Hematopoietic multipotent progenitor cell (in vitro differentiated cells): ENCODE results near the gene DNAJB13. TPM values are rescaled to one million over a fixed set of nuclear protein-coding genes. Genes with fewer than 3 reads are reported as not detected.
"Not testable (repeated sequence)": the region's sequence is repeated elsewhere in the genome, so short reads cannot be mapped to it uniquely, and the experiment has no call there.

ENCODE experiments used
- DNase-seq, 3 donors: peaks; one replicate each; pipeline ENCODE4 v3.0.0-alpha.2; 2011 to 2015; ENCODE audit warnings: low read depth in 2 of 3, low spot score in 2 of 3
- total RNA-seq: library from RNA; depleted of rRNA; stranded (reverse); fragments of >200 nt; gene quantifications from one replicate; pipeline ENCODE4 v1.2.3, GENCODE V29; 2012

Gene DNAJB13, protein sequence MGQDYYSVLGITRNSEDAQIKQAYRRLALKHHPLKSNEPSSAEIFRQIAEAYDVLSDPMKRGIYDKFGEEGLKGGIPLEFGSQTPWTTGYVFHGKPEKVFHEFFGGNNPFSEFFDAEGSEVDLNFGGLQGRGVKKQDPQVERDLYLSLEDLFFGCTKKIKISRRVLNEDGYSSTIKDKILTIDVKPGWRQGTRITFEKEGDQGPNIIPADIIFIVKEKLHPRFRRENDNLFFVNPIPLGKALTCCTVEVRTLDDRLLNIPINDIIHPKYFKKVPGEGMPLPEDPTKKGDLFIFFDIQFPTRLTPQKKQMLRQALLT
- under 0.01 TPM for total RNA-seq

DNA sequence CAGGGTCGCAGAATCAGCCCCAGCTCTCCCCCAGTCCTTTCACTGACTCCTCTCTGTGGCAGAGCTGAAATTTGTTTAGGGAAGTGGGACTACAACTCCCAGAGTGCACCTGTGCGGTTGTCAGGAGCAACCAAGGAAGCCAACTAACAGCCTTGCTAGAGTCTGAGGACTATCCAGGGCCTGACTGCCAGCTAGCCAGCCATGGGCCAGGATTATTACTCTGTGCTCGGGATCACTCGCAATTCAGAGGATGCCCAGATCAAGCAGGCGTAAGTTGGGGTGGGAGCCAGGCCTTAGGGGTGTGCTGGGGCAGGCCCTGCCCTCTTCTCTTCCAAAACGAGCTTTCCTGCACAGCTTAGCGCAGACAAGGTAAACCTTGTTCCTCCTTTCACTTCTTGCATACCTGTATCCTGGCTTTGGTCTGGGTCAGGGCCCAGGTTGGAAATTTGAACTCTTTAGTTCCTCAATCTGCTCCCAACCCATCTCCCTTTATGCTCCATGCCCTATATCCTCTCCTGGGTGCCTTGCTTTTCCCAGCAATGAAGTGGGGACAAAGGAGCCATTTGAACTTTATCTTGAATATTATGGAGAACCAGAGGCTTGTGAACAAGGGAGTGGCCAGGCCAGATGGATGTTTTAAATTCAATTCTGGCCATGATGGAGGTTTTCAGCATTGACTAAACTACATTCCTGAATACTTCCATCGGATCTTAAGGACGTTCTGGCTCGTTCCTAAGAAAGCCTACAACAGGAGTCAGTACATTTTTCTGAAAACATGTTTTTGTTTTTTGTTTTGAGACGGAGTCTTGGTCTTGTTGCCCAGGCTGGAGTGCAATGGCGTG, at the start of gene DNAJB13:
DNAJB13 (plus strand) TSS at position 158 of the 842 bp plus-strand sequence; CDS start at position 202, 44 bp downstream.
- peak in 2 of 3 donors; percentile 38 to 63 for DNase-seq

DNA sequence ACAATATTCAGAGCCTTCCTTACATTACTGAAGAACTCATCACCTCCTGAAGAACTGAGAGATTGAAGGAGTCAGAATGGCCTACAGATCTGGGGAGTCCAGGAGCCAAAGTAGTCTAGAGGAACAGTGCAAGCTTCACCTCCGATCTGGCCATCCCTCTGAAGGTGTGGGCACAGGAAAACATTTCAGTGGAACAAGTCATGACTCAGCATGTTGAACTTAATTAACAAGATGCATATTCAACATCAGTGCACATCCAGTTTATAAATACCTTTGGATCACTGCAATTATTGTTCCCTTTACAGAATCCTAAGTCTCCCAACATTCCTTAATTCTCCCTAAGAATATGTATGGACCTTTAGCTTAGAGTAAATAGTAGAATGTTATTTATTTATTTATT, 48.5 kb upstream of the DNAJB13 start:
- DNase-seq, result no peak

DNA sequence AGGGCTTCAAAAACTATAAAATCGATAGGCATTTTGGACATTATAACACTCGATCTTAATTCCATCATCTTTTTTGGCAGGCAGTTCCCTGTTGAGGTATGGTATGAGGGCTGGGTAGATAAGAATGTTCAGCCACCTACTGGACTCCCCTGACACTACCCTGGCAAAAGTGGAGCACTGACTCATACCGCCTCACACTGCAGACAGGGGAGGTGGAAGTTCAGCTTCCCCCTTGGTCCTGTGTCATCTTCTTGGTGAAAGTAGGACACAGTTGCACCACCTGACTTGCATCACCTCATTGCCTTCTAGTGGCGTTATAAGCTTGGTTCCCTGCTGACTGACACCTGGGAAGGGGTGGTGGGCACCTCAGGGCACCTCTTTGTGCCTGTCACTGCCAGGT, 43.6 kb upstream of the DNAJB13 start:
- DNase-seq, result peak in 2 of 3 donors; percentile 4 to 5

DNA sequence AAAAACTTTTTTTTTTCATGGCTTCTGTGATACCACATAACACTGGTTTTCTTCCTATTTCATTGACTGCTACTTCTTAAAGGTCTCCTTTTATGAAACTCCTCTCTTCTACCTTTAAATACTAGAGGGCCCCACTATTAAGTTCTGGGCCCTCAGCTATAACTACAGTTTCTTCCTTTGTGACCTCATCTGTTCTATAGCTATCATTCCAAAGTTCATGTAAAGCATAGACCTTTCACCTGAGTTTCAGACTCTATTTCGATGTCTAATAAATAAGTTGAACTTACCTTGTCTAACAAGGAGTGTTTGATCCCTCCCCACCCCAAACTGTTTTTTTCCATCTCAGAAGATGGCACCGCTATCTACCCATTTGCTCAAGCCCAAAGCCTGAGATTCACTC, 38.8 kb upstream of the DNAJB13 start:
- DNase-seq, result no peak

DNA sequence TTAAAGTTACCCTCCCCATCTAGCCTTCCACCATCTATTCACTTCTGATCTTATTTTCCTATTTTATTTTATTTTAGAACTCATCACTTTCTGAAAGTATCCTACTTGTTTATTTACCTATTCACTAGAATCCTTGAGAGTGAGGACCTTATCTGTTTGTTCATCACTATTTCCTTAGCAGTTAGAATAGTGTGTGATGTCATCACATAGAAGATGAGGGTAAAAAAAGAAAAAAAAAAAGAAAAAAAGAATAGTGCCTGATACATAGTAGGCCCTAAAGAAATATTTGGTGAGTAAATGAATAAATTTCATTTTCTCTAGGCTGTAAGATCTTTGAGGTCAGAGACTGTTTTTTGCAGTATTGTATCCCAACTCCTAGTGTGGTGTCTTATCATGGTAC, 37.4 kb upstream of the DNAJB13 start:
- DNase-seq, result no peak

DNA sequence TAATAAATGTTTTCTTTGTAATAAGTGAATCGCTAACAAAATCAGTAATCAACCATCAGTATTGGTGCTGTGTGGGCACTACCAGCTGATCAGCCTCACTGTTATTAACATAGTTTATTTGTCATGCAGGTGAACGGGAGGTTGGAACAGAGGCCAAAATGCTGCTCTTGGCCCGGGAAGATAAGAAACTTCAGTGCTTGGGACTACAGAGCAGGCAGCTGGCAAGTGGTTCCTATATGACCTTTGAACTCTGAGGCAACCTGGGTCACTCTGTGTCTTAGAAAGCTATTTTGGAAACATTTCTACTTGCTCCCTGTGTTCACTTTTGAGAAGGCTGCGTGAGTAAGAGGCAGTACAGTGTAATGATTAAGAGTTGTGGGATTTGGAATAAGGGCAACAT, 36.5 kb upstream of the DNAJB13 start:
- no peak for DNase-seq

DNA sequence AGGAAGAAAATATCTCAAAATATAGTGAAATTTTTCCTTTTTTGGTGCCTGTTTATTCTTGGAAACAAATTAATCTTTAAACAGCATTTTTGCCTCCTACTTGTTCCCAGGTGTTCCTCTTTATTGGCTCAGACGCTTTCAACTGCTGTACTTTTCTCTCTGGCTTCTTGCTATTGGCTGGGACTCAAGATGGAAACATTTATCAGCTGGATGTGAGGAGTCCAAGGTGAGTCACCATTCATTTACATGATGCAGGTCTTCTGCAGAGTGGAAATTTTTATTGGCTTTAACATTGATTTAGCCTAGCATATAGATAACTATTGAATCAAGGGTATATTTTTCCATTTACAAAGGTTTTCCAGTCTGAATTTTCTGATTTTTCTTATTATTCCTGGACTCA, 34.4 kb upstream of the DNAJB13 start:
- no peak for DNase-seq

DNA sequence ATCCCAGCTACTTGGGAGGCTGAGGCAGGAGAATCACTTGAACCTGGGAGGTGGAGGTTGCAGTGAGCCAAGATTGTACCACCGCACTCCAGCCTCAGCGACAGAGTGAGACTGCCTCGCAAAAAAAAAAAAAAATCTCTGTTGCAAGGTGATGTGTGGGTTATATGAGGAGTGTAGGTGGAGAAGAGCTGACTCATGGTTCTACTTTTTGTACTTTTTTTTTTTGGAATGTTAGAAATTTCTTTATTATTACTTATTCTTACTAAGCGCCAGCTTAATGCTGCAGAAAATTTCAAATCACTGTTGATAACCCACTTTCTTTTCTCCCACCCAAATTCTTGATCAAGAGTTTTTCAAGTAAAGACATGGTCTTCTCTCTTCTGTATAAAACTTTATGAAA, 29.6 kb upstream of the DNAJB13 start:
- DNase-seq, result no peak

DNA sequence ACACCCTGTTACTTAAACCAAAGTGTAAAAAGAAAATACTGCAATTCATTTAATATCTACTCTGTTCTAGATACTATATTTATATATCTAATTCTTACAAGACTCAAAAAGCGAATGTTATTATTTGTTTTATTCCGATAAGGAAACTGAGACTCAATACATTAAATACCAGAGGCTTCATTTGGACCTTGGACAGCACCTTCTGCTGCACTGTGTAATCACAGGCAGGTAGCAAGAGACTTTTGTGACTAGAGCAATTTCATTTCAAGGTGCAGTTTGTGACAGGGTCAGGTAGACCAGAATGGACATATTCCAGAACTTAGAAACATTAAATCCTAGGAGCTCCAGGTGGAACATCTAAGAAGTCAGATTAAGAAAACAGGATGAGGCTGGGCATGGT, 21.4 kb upstream of the DNAJB13 start:
- DNase-seq, result no peak

DNA sequence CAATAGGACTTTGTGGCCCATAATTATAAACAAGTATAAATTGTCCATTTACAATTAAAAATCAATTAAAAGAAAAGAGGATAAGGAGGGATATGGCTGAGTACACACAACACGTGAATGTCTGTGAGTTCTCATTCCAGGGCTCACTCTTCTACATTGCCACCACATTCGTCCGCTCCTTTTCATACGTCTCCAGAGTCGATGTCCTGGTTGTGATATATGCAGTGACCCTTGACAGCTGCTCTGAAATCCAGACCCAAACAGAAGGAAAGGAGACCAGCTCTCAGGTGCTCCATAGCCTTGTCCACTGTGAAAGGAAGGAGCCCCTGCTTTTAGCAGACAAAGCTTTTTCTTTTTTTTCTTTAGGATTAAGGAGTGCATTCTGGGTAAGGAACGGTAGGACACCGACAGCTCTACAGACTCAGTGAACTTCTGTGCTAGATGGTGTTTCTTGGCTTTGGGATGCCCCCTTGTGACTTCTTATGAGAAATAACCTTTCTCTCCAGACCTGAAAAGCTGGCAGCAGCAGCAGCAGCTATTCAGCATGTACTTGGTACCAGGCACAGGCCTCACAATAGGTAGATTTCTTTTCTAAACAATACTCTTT, 19.7 kb upstream of the DNAJB13 start:
- peak in 2 of 3 donors; percentile 50 to 71 for DNase-seq

DNA sequence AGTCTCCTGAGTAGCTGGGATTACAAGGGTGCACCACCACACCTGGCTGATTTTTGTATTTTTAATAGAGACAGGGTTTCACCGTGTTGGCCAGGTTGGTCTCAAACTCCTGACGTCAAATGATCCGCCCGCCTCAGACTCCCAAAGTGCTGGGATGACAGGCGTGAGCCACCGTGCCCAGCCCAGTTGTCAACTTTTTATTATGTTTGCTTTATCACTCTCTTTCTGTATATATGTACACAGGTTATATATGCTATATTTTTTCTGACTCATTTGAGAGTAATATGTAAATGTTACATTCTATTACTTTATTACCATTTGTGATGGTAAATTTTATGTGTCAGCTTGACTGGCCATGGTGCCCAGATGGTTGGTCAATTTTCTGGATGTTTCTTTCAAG, 18.9 kb upstream of the DNAJB13 start:
- no peak for DNase-seq

DNA sequence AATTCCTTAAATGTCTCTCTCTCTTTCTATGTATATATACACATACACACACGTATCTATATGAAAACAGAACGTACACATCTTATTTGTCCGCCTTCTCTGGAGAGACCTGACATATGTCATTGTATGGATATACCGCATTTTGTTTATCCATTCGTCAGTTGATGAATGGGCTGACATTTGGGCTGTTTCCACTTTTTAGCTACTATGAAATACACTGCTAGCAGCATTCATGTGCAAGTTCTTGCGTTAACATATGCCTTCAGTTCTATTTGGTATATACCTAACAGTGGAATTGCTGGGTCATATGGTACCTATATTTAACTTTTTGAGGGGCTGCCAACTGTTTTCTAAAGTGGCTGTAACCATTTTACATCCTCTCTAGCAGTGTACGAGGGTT, 18.0 kb upstream of the DNAJB13 start:
- DNase-seq, result no peak

DNA sequence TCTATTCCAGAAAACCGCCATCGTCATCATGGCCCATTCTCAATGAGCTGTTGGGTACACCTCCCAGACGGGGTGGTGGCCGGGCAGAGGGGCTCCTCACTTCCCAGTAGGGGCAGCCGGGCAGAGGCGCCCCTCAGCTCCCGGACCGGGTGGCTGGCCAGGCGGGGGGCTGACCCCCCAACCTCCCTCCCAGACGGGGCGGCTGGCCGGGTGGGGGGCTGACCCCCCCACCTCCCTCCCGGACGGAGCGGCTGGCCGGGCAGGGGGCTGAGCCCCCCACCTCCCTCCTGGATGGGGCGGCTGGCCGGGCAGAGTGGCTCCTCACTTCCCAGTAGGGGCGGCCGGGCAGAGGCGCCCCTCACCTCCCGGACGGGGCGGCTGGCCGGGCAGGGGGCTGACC, 14.8 kb upstream of the DNAJB13 start:
- DNase-seq, result not testable (repeated sequence)

DNA sequence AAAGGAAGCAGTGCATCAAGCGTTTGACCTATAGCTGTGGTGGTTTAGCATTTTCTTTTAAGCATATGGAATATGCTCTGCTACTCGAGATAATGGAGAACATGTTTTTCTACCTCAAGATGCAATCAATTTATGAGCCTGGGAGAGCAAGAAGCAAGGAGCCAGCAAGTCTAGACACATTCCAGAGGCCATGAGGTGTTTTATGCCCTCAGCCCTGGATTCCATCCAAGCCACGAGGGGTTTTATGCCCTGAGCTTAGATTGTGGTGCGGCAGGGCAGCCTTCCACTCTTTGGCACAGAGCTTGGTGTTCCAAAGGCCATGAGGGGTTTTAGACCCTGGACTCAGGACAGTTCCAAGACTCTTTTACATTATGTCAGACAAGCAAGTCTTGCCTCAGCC, 11.7 kb upstream of the DNAJB13 start:
- DNase-seq, result no peak

DNA sequence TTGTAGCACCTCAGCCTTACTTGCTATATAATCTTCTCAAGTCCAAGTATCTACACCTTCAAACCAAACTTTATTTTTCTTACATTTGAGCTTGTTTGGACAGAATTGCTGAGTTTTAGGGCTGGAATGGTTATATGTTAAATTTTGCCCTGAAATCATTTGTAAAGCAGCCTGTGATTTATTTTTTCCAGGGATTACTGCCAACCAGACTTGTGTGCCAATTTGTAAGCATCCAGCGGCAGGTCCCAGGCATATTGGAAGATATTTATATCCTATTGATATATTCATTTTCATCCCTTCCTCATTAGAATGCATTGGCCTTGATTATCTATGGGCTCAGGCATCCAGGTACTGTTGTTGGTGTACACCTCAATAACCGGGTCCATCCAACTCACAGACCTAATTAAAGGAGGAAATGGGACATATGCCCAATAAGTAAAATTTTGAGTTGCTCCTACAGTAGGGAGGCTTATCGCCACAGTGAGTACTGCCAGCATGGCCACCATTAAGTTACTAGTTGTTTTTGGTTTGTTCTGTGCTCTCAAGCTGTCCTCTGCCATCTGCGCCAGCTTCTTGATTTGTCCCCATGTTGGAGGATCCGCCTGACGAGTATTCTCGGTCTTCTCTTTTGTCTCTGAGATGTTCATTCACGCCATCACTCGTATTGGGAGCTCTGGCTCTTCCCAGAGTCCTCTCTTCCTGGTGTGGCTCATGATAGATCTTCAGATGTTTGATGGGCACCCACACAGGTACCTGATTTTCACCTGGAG, 9.8 kb upstream of the DNAJB13 start:
- no peak for DNase-seq

DNA sequence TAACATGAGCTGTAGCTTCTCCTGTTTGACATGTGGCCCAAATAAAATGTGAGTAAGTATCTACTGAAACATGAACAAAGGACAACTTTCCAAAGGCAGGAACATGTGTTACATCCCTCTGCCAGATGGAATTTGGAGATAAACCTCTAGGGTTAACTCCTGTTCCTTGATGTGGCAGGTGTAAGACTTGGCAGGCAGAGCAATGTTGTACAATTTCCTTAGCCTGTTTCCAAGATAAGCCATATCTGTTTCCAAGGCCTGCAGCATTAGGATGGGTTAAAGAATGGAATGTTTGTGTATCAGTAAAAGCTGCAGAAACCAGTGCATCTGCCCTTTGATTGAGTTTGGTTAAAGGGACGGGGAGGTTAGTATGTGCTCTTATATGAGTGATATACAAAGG, 8.8 kb upstream of the DNAJB13 start:
- DNase-seq, result no peak

DNA sequence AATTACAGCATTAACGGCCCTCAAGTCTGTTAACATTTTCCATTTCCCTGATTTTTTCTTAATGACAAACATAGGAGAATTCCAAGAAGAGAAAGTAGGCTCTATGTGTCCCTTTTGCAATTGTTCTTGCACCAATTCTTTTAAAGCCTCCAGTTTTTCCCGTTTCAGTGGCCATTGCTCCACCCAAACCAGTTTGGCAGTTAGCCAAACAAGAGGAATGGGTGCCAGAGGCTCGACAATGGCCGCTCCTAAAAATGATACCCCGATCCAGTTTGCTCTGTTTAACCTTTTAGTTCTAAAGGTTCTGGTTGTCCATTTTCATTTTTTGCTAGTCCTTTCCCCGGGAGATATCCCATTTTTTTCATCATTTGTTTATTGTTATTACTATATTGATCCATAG, 6.7 kb upstream of the DNAJB13 start:
- DNase-seq, result no peak

DNA sequence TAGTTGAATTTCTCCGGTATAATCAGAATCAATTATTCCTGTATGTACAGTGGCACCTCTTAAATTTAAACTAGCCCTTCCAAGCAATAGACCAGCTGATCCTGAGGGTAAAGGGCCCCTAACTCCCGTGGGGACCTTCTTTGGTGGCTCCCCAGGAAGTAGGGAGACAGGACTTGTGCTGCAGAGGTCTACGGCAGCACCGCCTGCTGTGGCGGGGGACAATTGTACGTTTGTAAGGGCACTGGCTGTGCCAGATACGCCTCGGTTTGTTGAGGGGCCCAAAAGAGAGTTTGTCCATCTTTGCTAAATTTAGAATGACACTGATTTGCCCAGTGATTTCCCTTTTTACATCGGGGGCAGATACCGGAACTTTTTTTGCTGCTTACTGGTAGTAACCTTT, 5.9 kb upstream of the DNAJB13 start:
- DNase-seq, result no peak

DNA sequence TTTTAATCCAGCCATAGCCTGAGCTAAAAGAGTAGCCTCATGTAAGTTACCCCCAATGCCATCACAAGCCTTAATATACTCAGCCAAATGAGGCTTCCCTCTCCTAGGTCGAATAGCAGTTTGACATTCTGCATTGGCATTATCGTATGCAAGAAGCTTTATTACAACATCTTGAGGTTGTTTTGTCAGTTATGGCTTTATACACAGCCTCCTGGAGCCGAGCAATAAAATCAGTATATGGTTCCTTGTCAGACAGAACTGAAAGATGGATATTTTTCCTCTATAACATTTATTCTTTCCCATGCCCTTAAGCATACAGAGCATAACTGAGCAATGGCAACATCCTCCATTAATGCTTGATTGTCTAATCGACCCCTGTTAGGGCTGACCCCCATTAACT, 5.4 kb upstream of the DNAJB13 start:
- no peak for DNase-seq

DNA sequence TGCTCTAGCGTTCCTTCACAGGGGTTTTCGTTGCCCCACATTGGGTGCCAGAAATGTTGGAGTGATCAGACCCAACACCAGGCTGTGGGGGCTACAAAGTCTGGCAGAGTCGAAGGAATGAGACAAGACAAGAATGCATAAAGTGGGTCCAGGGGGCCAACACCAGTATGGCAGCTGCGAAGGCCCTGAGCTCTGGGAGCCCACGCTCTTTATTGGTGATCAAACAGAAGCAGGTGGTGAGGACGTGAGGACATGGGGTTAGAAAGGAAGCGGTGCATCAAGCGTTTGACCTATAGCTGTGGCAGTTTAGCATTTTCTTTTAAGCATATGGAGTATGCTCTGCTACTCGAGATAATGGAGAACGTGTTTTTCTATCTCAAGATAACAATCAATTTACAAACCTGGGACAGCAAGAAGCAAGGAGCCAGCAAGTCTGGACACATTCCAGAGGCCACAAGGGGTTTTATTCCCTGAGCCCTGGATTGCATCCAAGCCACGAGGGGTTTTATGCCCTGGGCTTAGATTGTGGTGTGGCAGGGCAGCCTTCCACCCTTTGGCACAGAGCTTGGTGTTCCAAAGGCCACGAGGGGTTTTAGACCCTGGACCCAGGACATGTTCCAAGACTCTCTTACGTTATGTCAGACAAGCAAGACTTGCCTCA, 3.9 kb upstream of the DNAJB13 start:
- DNase-seq, result no peak
